ENCODE measurements around the gene NECTIN4. TPM values are rescaled to one million over a fixed set of nuclear protein-coding genes. Genes with fewer than 3 reads are reported as not detected.

The NECTIN4 gene
- total RNA-seq, 1 experiment from 2014 or later, result 8.8 TPM

DNA sequence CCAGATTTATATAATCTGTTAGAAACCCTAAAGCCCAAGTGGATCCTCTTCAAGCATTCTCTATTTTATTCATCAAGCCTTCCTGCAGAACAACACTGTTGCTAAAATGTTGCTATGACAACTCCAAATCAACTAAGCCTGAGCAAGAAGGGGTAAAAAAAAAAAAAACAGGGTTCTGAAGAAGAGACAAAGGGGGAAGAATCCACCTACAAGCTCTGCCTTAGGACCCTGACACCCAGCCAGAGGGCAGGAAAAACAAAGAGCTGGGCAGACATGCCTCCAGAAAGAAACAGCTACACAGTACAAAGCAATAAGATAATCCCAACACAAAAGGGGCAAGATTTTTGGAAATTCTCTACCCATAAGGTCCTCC lies 44.8 kb downstream of the NECTIN4 start:
- H3K36me3 ChIP-seq (ENCODE audit: low read depth), result no peaks in the 10 kb centered on the region; the same call in 1 of the 2 replicates
- peak overlapping the region; percentile 66 for H3K4me3 ChIP-seq
- TF ChIP-seq EZH2 (IDR thresholded peaks at IDR 0.05; ENCODE audit: low read depth), result no peak
- TF ChIP-seq, protein P1, sequence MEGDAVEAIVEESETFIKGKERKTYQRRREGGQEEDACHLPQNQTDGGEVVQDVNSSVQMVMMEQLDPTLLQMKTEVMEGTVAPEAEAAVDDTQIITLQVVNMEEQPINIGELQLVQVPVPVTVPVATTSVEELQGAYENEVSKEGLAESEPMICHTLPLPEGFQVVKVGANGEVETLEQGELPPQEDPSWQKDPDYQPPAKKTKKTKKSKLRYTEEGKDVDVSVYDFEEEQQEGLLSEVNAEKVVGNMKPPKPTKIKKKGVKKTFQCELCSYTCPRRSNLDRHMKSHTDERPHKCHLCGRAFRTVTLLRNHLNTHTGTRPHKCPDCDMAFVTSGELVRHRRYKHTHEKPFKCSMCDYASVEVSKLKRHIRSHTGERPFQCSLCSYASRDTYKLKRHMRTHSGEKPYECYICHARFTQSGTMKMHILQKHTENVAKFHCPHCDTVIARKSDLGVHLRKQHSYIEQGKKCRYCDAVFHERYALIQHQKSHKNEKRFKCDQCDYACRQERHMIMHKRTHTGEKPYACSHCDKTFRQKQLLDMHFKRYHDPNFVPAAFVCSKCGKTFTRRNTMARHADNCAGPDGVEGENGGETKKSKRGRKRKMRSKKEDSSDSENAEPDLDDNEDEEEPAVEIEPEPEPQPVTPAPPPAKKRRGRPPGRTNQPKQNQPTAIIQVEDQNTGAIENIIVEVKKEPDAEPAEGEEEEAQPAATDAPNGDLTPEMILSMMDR (conservative IDR thresholded peaks at IDR 0.05), result no peak
- ChIA-PET POLR2A (ENCODE audit: unreplicated experiment) (interaction anchor here (0.6 kb wide), 1 partner anchor 281 kb away, joined by 3 read pairs; no protein-coding TSS in a partner anchor), CTCF (interaction anchor here (0.6 to 2.3 kb wide), 4 partner anchors 23 to 55 kb away, joined by 3 to 12 read pairs (median 8); no protein-coding TSS in a partner anchor)
- no peaks in the 10 kb centered on the region for H3K27me3 ChIP-seq (ENCODE audit: insufficient read depth, low read depth)
- H4K20me1 ChIP-seq (ENCODE audit: insufficient read depth), result no peaks in the 10 kb centered on the region
- H3K27ac ChIP-seq, result 0 out of 2 replicates have a peak overlapping the region, but pooled peaks have one; percentile 85
- no peak for DNase-seq
- peaks cover 9% of the 10 kb centered on the region; the same call in 1 of the 2 replicates for H3F3A ChIP-seq (ENCODE audit: insufficient read depth, low read depth)
- peaks cover 15% of the 10 kb centered on the region for H3K4me1 ChIP-seq (replicated peaks; ENCODE audit: insufficient read depth)
- H3K4me2 ChIP-seq, result peak overlapping the region; percentile 87
- peaks cover 21% of the 10 kb centered on the region for H3K79me2 ChIP-seq (ENCODE audit: low read depth)
- H3K9me3 ChIP-seq (ENCODE audit: insufficient read depth, low read depth), result peaks cover 16% of the 10 kb centered on the region
- peak overlapping the region; percentile 80 for H2AFZ ChIP-seq
- intact Hi-C loops (cut with micrococcal nuclease; ENCODE audit: unreplicated experiment), result loop anchor here (2.0 kb wide), 2 partner anchors 38 to 48 kb away; no protein-coding TSS in a partner anchor
- H3K9me2 ChIP-seq (ENCODE audit: insufficient read depth), result no peaks in the 10 kb centered on the region
- no TSS peak for BruUV-seq (replicated peaks)

DNA sequence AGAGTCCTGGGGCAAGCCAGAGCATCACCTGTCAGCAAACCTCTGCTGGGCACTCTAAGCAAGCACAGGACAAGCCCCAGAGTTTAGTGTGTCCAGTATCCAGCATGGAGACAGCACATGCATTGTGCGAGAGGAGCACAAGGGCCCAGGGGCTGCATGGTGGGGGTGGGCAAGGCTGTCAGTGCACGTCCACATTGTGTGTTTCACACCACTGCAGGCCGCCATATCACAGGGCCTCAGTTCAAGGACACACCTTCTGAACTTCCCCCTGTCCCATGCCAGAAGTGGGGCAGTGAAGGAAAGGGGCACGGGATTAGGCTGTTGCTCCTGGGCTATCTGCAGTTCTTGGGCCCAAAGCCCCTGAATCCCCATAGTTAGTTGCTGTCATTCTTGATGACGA lies 49.8 kb downstream of the NECTIN4 start:
- CTCF ChIA-PET, result interaction anchor here (0.6 to 1.1 kb wide), 2 partner anchors 32 to 95 kb away, joined by 3 read pairs; no protein-coding TSS in a partner anchor
- no peak for DNase-seq
- POLR2A ChIA-PET (ENCODE audit: unreplicated experiment), result interaction anchor here (1.1 kb wide), 1 partner anchor 18 kb away, joined by 8 read pairs; the partner anchor contains the start of gene F11R

DNA sequence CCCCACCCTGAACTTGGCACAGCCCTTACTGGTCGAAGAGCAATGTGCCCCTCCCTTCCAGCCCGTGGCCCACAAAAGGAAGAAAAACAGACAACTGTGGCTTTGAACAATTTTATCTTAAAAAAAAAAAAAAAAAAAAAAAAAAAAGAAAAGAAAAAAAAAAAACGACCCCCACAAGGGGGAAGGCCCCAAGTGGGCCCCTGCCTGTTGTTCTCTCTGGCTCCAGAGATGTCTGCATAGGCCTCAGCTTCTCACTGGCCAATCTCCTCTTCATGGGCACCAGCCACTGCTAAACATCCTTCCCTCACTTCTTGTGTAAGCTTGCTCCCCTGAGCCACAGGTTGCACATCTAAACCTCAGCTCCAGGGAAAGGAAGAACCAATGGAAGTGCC lies 50.2 kb downstream of the NECTIN4 start:
- Histone ChIP-seq H4K20me1 (ENCODE audit: insufficient read depth) (no peaks in the 10 kb centered on the region), H3K36me3 (ENCODE audit: low read depth) (no peaks in the 10 kb centered on the region; the same call in 1 of the 2 replicates), H3K27ac (0 out of 2 replicates have a peak overlapping the region, but pooled peaks have one; percentile 5), H3K4me1 (replicated peaks; ENCODE audit: insufficient read depth) (peaks cover 15% of the 10 kb centered on the region), H3K9me2 (ENCODE audit: insufficient read depth) (no peaks in the 10 kb centered on the region), H3K27me3 (ENCODE audit: insufficient read depth, low read depth) (no peaks in the 10 kb centered on the region), H3K4me3 (peak overlapping the region; percentile 96), H3K79me2 (ENCODE audit: low read depth) (peaks cover 36% of the 10 kb centered on the region), H3K9me3 (ENCODE audit: insufficient read depth, low read depth) (no peaks in the 10 kb centered on the region), H3F3A (ENCODE audit: insufficient read depth, low read depth) (peaks cover 24% of the 10 kb centered on the region), H2AFZ (peak overlapping the region; percentile 99), H3K4me2 (peak overlapping the region; percentile 88)
- DNase-seq, result no peak
- TF ChIP-seq, protein P1 (conservative IDR thresholded peaks at IDR 0.05), result no peak
- no peak for TF ChIP-seq EZH2 (IDR thresholded peaks at IDR 0.05; ENCODE audit: low read depth)
- BruUV-seq (replicated peaks), result TSS peak; percentile 71
- POLR2A ChIA-PET (ENCODE audit: unreplicated experiment), result interaction anchor here (1.1 kb wide), 1 partner anchor 18 kb away, joined by 8 read pairs; the partner anchor contains the start of gene F11R
- CTCF ChIA-PET, result no interaction called here
- intact Hi-C loops (cut with micrococcal nuclease; ENCODE audit: unreplicated experiment), result loop anchor here (2.0 kb wide), 1 partner anchor 18 kb away; the partner anchor contains the start of gene F11R

More for the DNA sequence above, 49.8 kb downstream of the NECTIN4 start:
- no peak overlapping the region for H2AFZ ChIP-seq
- no peaks in the 10 kb centered on the region for H4K20me1 ChIP-seq (ENCODE audit: insufficient read depth)
- peaks cover 18% of the 10 kb centered on the region for H3K4me1 ChIP-seq (replicated peaks; ENCODE audit: insufficient read depth)
- H3K4me2 ChIP-seq, result peak overlapping the region; percentile 88; the same call in 1 of the 2 replicates
- TF ChIP-seq EZH2 (IDR thresholded peaks at IDR 0.05; ENCODE audit: low read depth), result no peak
- TF ChIP-seq, protein P1 (conservative IDR thresholded peaks at IDR 0.05), result no peak
- peaks cover 40% of the 10 kb centered on the region for H3K79me2 ChIP-seq (ENCODE audit: low read depth)
- H3K9me2 ChIP-seq (ENCODE audit: insufficient read depth), result no peaks in the 10 kb centered on the region
- no peaks in the 10 kb centered on the region; the same call in 1 of the 2 replicates for H3K36me3 ChIP-seq (ENCODE audit: low read depth)
- H3K27me3 ChIP-seq (ENCODE audit: insufficient read depth, low read depth), result no peaks in the 10 kb centered on the region
- BruUV-seq (replicated peaks), result no TSS peak
- no peak overlapping the region for H3K4me3 ChIP-seq
- H3K9me3 ChIP-seq (ENCODE audit: insufficient read depth, low read depth), result no peaks in the 10 kb centered on the region
- peaks cover 23% of the 10 kb centered on the region; the same call in 1 of the 2 replicates for H3F3A ChIP-seq (ENCODE audit: insufficient read depth, low read depth)
- no peak overlapping the region for H3K27ac ChIP-seq
- intact Hi-C loops (cut with micrococcal nuclease; ENCODE audit: unreplicated experiment), result loop anchor here (2.0 kb wide), 1 partner anchor 19 kb away; the partner anchor contains the start of gene F11R
